Heart left ventricle (tissue), 13 donors: Measurements from ENCODE around the gene NAB2.

Experiments used
- POLR2A ChIP-seq, 2 donors: fragments of 450-650 bp; IDR thresholded peaks; one replicate each; pipeline ENCODE4 v1.6.1; 2017; ENCODE audit warnings: antibody characterized with exemption in 2 of 2, mild to moderate bottlenecking in 2 of 2, moderate library complexity in 2 of 2
- TF ChIP-seq, protein P1 (sequence below), 12 donors: fragments of 200-600 bp; sonication (generic) in 4 of 12; IDR thresholded peaks; one replicate each; pipeline versions ENCODE4 v1.5.0 to v1.8.0; 2018 to 2022; ENCODE audit warnings: antibody characterized with exemption in 12 of 12, mild to moderate bottlenecking in 5 of 12
- donor health status: ischemic (EF 13 %, LVEDD 7.1; RV severe dilation, severe dysfunction).
- donor health status: DM: no; HTN: yes; CAD: no.
- donor health status: DM: no; HTN: no; CAD: no.
- donor health status: ischemic (EF 25% LVEDD 6.9; RV normal size, moderate dysfunction).
- donor health status: ischemic (EF 25% LVEDD 5.7; RV mildly dilated, moderate dysfunction).
- donor health status: ischemic (EF 35%, LVEDD 5.7; RV mildly dilated, moderate dysfunction).
- donor health status: nonischemic (EF 11% LVEDD 7.7; RV severe dilation, severe dysfunction).
- donor health status: DM: yes; HTN: yes; CAD: no.
- donor health status: PGD.
- donor health status: ischemic (EF 29% LVEDD 5.4; RV normal size, mild dysfunction).
- donor health status: nonischemic (EF 23%, LVEDD 6.1; RV moderate dilation, normal function).

DNA sequence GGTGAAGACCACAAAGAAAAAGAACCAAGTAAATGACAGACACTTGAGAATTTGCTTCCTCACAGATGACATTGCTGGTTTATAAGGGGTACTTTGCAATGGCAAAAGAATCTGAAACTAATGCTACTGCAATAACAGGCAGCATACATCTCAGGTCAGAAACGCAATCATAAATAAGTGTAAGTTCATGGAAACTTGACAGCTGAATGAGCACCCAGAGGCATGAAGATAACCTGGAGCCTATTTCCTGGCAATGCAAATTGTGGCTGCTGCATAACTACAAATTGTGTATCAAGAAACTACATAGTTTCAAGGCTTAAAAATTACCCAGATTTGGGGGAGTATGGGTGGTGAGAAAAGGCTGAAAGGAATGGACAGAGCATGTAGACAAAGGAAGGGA, 30.5 kb upstream of the NAB2 start:
- TF ChIP-seq, protein P1, sequence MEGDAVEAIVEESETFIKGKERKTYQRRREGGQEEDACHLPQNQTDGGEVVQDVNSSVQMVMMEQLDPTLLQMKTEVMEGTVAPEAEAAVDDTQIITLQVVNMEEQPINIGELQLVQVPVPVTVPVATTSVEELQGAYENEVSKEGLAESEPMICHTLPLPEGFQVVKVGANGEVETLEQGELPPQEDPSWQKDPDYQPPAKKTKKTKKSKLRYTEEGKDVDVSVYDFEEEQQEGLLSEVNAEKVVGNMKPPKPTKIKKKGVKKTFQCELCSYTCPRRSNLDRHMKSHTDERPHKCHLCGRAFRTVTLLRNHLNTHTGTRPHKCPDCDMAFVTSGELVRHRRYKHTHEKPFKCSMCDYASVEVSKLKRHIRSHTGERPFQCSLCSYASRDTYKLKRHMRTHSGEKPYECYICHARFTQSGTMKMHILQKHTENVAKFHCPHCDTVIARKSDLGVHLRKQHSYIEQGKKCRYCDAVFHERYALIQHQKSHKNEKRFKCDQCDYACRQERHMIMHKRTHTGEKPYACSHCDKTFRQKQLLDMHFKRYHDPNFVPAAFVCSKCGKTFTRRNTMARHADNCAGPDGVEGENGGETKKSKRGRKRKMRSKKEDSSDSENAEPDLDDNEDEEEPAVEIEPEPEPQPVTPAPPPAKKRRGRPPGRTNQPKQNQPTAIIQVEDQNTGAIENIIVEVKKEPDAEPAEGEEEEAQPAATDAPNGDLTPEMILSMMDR (IDR thresholded peaks at IDR 0.05): no peak
- no peak for TF ChIP-seq POLR2A (IDR thresholded peaks at IDR 0.05)
